GM12875 (cell line): ENCODE data around the gene ASPG.

ENCODE experiments used
- H3K4me3 ChIP-seq: one replicate; pipeline ENCODE4 v1.5.1; 2011; ENCODE audit warnings: low read depth, low read length, control low read depth
- TF ChIP-seq, protein P1 (sequence below): IDR thresholded peaks from 2 replicates; pipeline ENCODE4 v1.5.1; 2011; ENCODE audit warnings: low read depth, mild to moderate bottlenecking, control low read depth, inconsistent platforms, low read length, moderate library complexity, borderline replicate concordance; ENCODE audit not compliant: insufficient read depth

Gene ASPG

DNA sequence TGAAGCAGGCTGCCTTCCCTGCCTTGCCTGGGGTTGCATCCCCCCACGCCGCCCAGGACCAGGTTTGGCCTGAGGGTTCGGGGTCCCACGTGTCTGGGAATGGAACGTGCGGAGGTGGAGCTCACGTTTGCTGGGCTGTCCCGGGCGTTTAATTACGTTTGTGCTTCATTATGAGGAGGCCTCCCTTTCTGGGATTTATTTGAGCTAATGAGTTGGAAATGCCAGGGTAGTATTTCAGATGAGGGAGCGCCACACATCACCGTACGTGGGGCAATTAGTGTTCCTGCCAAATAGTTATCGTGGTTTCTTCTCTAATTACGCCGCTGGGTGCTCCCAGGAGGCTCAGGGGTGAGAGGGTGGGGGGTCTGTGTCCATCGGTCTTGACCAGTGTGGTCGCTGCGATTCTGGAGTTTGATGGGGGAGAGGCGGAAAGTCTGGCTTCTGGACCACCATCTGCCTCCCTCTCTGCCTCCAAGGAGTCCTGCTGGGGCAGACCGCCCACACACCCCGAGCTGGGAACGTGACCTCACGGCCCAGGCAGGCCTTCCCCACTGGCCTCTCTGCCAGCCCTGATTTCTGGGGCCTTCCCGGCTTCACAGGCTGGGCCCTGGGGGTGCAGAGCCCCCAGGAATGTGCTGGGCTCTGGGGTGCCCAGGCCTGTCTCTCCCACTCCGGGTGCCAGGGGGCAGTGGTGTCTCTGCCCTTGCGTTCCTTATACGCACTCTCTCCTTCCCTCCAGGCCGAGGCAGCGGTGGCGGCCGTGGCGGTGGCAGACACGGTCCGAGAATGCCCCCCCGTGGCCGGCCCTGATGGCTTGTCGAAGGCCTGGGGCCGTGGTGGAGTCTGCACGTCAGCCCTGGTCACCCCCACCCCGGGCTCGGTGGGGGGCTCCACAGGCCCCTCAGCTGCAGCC, 71.8 kb downstream of the ASPG start:
- TF ChIP-seq, protein P1, sequence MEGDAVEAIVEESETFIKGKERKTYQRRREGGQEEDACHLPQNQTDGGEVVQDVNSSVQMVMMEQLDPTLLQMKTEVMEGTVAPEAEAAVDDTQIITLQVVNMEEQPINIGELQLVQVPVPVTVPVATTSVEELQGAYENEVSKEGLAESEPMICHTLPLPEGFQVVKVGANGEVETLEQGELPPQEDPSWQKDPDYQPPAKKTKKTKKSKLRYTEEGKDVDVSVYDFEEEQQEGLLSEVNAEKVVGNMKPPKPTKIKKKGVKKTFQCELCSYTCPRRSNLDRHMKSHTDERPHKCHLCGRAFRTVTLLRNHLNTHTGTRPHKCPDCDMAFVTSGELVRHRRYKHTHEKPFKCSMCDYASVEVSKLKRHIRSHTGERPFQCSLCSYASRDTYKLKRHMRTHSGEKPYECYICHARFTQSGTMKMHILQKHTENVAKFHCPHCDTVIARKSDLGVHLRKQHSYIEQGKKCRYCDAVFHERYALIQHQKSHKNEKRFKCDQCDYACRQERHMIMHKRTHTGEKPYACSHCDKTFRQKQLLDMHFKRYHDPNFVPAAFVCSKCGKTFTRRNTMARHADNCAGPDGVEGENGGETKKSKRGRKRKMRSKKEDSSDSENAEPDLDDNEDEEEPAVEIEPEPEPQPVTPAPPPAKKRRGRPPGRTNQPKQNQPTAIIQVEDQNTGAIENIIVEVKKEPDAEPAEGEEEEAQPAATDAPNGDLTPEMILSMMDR = no peak
- H3K4me3 ChIP-seq = no peak overlapping the region

DNA sequence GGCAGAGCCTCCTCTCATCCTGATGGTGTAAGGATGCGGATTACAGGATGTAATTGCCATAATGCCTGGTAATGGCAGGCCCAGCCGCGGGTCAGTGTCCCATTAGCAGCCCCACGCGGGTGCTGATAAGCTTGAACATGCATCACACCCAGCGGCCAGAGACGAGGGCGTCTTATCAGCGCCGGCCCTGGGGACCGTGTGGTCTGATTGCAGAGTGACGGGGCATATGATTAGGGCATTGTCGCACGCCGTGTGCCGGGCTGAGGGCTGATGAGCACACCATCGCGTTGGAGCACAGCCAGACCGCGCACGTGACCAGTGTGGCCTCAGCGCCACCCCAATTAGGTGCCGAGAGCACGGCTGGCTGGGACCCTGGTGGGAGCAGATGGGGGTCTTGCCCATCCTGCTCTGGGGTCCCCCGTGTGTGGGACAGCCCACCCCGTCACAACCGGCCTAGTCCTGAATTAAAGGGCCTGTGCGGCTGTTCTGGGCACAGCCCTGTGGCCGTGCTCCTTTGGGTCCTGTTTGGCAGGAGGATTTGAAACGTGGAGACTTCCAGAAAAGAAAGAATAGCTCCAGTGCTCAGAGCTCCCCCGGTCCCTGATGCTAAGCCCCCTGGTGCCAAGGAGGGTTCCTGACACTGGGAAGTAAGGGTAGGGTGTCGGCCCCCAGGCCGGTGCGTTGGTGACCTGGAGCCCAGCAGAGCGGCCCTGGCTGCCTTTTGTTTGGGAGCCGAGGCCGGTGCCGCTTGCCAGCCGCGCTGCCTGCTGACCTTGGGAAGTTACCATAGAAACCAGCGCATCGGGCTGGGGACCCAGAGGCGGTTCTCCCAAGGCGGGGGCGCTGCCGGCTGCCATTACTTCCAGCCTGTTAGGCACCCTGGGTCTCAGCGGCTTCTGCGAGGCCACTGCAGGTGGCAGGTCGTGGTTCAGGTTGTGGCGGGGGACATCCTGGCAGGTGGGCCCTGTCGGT, 73.6 kb downstream of the ASPG start:
- no peak overlapping the region for H3K4me3 ChIP-seq
- TF ChIP-seq, protein P1 = no peak

DNA sequence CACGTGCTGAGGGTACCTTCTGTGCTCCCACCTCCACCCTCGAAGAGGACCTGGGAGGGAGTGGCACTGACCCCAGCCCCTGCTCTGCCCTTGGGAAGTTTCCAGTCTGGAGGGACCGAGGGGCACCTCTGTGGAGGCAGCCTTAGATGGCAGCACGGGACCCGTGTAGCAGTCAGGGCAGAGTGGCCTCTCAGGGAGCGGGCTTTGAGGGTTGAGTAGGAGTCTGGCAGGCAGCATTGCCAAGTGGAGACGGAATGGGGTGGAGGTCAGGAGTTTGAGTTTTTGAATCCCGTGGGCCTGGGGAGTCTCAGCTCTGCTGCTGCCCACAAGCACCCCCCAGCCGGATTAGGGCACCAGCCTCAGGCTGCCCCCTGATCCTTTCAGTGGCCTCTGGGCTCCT, 74.5 kb downstream of the ASPG start:
- TF ChIP-seq, protein P1 = no peak

DNA sequence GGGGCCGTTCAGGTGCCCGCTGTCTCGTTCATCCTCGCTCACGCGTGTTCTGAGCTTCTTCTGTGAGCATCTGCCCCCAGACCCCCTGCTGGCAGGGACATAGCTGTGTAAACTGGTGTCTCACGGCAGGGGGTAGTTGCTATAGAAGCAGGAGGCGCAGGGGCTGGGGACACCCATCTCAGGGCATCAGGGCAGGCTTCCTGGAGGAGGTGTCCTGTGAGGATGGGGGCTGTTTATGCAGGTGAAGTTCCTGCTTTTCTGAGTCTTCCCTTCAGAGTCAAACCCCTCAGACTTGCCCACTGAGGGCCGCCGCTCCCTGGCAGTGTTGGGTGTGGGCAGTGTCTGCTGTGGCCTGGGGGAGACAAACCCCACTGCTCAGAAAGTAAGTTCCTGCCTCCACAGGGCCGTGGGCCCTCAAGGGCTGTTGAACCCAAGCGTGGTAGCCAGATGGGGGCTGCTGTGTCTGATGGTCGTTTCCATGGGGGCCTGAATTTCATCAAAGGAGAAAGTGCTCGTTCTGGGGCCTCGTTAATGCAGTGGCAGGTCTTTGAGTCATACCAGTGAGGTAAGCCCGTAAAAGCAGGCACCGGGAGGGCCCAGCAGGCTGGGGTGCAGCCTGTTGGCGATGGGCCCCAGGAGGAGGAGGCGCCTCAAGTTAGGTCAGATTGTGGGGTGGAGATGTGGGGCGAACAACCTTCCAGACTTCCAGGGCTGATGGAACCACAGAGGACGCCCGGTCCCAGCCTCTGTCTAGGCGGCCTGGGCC, 76.3 kb downstream of the ASPG start:
- TF ChIP-seq, protein P1 = no peak

More for the DNA sequence above, 74.5 kb downstream of the ASPG start:
- no peak overlapping the region for H3K4me3 ChIP-seq

DNA sequence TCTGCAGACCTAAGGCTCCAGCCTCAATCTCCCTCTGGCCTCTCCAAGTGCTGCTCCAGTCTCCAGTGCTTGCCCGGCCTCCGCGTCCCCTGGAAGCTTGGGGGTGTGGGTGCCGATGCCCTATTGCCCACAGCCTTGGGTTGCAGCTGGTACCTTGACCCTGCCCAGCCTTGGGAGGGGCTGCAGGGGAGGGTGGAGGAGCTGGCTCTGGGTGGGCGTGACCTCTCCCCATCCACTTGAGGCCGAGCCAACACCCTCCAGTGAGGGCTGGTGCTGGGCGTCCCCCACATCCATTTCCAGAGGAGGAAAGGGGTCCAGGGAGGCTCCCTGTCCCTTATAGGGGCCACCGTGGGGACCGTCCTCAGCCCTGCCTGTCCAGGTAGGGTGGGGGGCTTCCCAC, 77.0 kb downstream of the ASPG start:
- H3K4me3 ChIP-seq = no peak overlapping the region
- TF ChIP-seq, protein P1 = no peak

More for the DNA sequence above, 76.3 kb downstream of the ASPG start:
- no peak overlapping the region for H3K4me3 ChIP-seq

DNA sequence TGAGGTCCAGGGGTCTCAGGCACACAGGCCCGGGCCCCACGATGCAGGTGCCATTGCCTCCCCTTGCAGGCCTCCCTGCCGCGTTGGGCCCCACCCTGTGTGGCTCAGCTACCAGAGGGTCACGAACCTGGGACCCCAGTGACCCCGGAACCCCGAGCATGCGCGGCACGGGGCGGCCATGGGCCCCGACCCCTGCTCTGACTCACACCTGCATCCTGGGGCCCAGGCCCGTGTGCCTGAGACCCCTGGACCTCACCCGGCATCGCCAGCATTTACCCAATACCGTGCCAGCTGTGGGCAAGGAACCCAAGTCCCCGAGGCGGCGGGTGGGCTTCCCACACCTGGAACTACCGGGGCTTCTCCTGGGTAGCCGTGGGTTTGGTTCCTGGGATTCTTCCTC, 78.0 kb downstream of the ASPG start:
- H3K4me3 ChIP-seq = no peak overlapping the region
- TF ChIP-seq, protein P1 = no peak
